ENCODE results near the gene CEBPE. TPM values are rescaled to one million over a fixed set of nuclear protein-coding genes. Genes with fewer than 3 reads are reported as not detected.

The CEBPE gene
- total and polyA plus RNA-seq, 2 donors (not counting 3 experiments of a cell fraction or from before 2014, with no cell fraction given): not detected

- CTCF ChIA-PET: interaction anchor here (0.8 to 14.5 kb wide), 18 partner anchors 8 to 259 kb away, joined by 3 to 1289 read pairs (median 34); partner anchors contain the start of genes ACIN1, C14orf119, PPP1R3E and SLC7A8
- no peak for TF ChIP-seq POLR2AphosphoS5 (IDR thresholded peaks at IDR 0.05; ENCODE audit: insufficient read depth, low read depth, low read length)
- no peak for TF ChIP-seq POLR2A (IDR thresholded peaks at IDR 0.05; ENCODE audit: low read depth, low read length)
- no peak for TF ChIP-seq MAX (IDR thresholded peaks at IDR 0.05; ENCODE audit: insufficient read depth, insufficient read length)
- TF ChIP-seq JUN (IDR thresholded peaks at IDR 0.05; ENCODE audit: borderline replicate concordance, insufficient read depth, insufficient read length, low read depth): no peak
- TF ChIP-seq MYC (IDR thresholded peaks at IDR 0.05; ENCODE audit: low read depth, low read length): no peak
- TF ChIP-seq GATA2 (IDR thresholded peaks at IDR 0.05; ENCODE audit: insufficient read depth, insufficient read length, low read depth, low read length): no peak
- no peak for TF ChIP-seq FOS (IDR thresholded peaks at IDR 0.05; ENCODE audit: borderline replicate concordance, insufficient read depth, low read length)
- no peak for TF ChIP-seq EZH2 (IDR thresholded peaks at IDR 0.05; ENCODE audit: borderline replicate concordance, low read depth, low read length, severe bottlenecking)
- TF ChIP-seq CTCF (IDR thresholded peaks at IDR 0.05; ENCODE audit: extremely low read depth in 1 of 2, insufficient read depth in 1 of 2, low read depth in 1 of 2, low read length in 2 of 2): no peak
- Histone ChIP-seq H3K27ac (ENCODE audit: insufficient read depth, low read depth, low read length) (peak overlapping the region; percentile 81), H3K79me2 (ENCODE audit: control insufficient read depth, insufficient read depth, low read length) (no peaks in the 10 kb centered on the region), H3K9ac (replicated peaks; ENCODE audit: extremely low read depth, insufficient read depth, low read length) (no peak overlapping the region), H3K27me3 (ENCODE audit: control insufficient read depth in 2 of 2, insufficient read depth in 2 of 2, low read length in 2 of 2) (no peaks in the 10 kb centered on the region), H3K4me3 (replicated peaks in 1 of 3; ENCODE audit: insufficient read depth in 1 of 3, low read depth in 1 of 3, low read length in 3 of 3) (no peak overlapping the region), H3K36me3 (ENCODE audit: control insufficient read depth in 2 of 2, extremely low read depth in 1 of 2, insufficient read depth in 2 of 2, low read length in 2 of 2) (no peaks in the 10 kb centered on the region), H4K20me1 (replicated peaks; ENCODE audit: control insufficient read depth, extremely low read depth, insufficient read depth, low read length) (no peaks in the 10 kb centered on the region), H3K4me2 (ENCODE audit: insufficient read depth, low read length) (no peak overlapping the region), H3K9me1 (replicated peaks; ENCODE audit: control insufficient read depth, extremely low read depth, insufficient read depth, low read length) (no peaks in the 10 kb centered on the region), H3K4me1 (ENCODE audit: control insufficient read depth, extremely low read depth, insufficient read depth, low read length) (peaks cover 21% of the 10 kb centered on the region), H2AFZ (ENCODE audit: low read depth, low read length) (no peak overlapping the region), H3K9me3 (replicated peaks; ENCODE audit: control insufficient read depth, insufficient read depth, low read length) (no peaks in the 10 kb centered on the region)
- DNase-seq (ENCODE audit: low read depth, low spot score) (no peak), FAIRE-seq (no peak)
- intact Hi-C loops (cut with micrococcal nuclease) (no loop called here), dilution Hi-C loops (cut with MboI; ENCODE audit: extremely low pct_ligation_motif_present, low sequenced_read_pairs) (no loop called here)
- no TSS peak for BruUV-seq (replicated peaks)
- POLR2A ChIA-PET: interaction anchor here (0.5 to 1.9 kb wide), 3 partner anchors 27 to 62 kb away, joined by 8 to 11 read pairs (median 11); partner anchors contain the start of genes ACIN1, C14orf119 and SLC7A8
Observed at GRCh38 chr14:23122086-23122485, 3.0 kb upstream of the CEBPE start.

All from endothelial cell of umbilical vein (primary cell).